Cardiac muscle cell (in vitro differentiated cells and primary cell): ENCODE measurements around the gene KCTD21. TPM values are rescaled to one million over a fixed set of nuclear protein-coding genes. Genes with fewer than 3 reads are reported as not detected.
"Not testable (repeated sequence)": the region's sequence is repeated elsewhere in the genome, so short reads cannot be mapped to it uniquely, and the experiment has no call there.

Source experiments
- DNase-seq, 2 donors: peaks; one replicate each; pipeline versions ENCODE4 v3.0.0 to v3.0.0-alpha.2; 2010 to 2017; ENCODE audit warnings: low read depth in 1 of 2, low spot score in 1 of 2
- H3K27ac ChIP-seq: fragments of 200-600 bp; sonication (generic); 2 replicates; pipeline ENCODE4 v1.5.1; 2016
- H3K27me3 ChIP-seq: fragments of 200-600 bp; sonication (generic); 2 replicates; pipeline ENCODE4 v1.6.0; 2016; ENCODE audit warnings: control low read depth
- H3K36me3 ChIP-seq: fragments of 200-600 bp; sonication (generic); 2 replicates; pipeline ENCODE4 v1.5.1; 2016; ENCODE audit warnings: control low read depth
- H3K4me1 ChIP-seq: fragments of 200-600 bp; sonication (generic); 2 replicates; pipeline ENCODE4 v1.8.1; 2017; ENCODE audit warnings: low read depth, mild to moderate bottlenecking, mixed run types
- H3K4me3 ChIP-seq: fragments of 200-600 bp; sonication (generic); 2 replicates; pipeline ENCODE4 v1.5.1; 2016; ENCODE audit warnings: mild to moderate bottlenecking
- H3K9me3 ChIP-seq: fragments of 200-600 bp; sonication (generic); 2 replicates; pipeline ENCODE4 v1.5.1; 2017; ENCODE audit warnings: low read depth, mild to moderate bottlenecking, control low read depth
- CTCF ChIP-seq: IDR thresholded peaks from 2 replicates; pipeline ENCODE4 v1.5.1; 2012; ENCODE audit warnings: low read depth, mild to moderate bottlenecking, low read length
- polyA plus RNA-seq: library from polyadenylated mRNA; unstranded; fragments of >200 nt; fragmentation: Nextera tagmentation; extraction: Ambion mirVana; gene quantifications from 2 replicates; pipeline ENCODE4 v1.2.1, GENCODE V29; 2016
- total RNA-seq: library from RNA; depleted of rRNA; stranded (reverse); fragments of >200 nt; gene quantifications from 2 replicates; pipeline ENCODE4 v1.2.3, GENCODE V29; 2016

KCTD21 gene
- total and polyA plus RNA-seq, 2 experiments from 2014 or later, result 5.8 to 8.6 TPM

- DNase-seq, result no peak
- peaks cover 16% of the 10 kb centered on the region for H3K36me3 ChIP-seq
These were observed 36.5 kb upstream of the KCTD21 start for GRCh38 chr11:78224906-78225420.

GRCh38 chr11:78224506-78224905 lies 36.1 kb upstream of the KCTD21 start:
- DNase-seq, result no peak
- Histone ChIP-seq H3K27me3 (no peaks in the 10 kb centered on the region), H3K36me3 (peaks cover 21% of the 10 kb centered on the region), H3K9me3 (no peaks in the 10 kb centered on the region), H3K4me3 (no peak overlapping the region), H3K4me1 (no peaks in the 10 kb centered on the region), H3K27ac (no peak overlapping the region)
- no peak for TF ChIP-seq CTCF

More at GRCh38 chr11:78224906-78225420, 36.5 kb upstream of the KCTD21 start:
- Histone ChIP-seq H3K27me3 (no peaks in the 10 kb centered on the region), H3K27ac (no peak overlapping the region), H3K4me3 (no peak overlapping the region), H3K4me1 (no peaks in the 10 kb centered on the region), H3K9me3 (no peaks in the 10 kb centered on the region)
- no peak for TF ChIP-seq CTCF

- Histone ChIP-seq H3K4me3 (no peak overlapping the region), H3K27ac (no peak overlapping the region), H3K9me3 (no peaks in the 10 kb centered on the region), H3K36me3 (peaks cover 27% of the 10 kb centered on the region), H3K4me1 (no peaks in the 10 kb centered on the region), H3K27me3 (no peaks in the 10 kb centered on the region)
- no peak for DNase-seq
- no peak for TF ChIP-seq CTCF
These were observed 35.0 kb upstream of the KCTD21 start for GRCh38 chr11:78223320-78223954.

GRCh38 chr11:78222726-78223125 lies 34.3 kb upstream of the KCTD21 start:
- not testable (repeated sequence) for H3K27ac ChIP-seq, H3K27me3 ChIP-seq, H3K9me3 ChIP-seq, H3K4me3 ChIP-seq, DNase-seq, H3K4me1 ChIP-seq
- peaks cover 27% of the 10 kb centered on the region for H3K36me3 ChIP-seq

- peak in 1 of 2 donors; percentile 16 for DNase-seq
- Histone ChIP-seq H3K9me3 (no peaks in the 10 kb centered on the region), H3K4me1 (no peaks in the 10 kb centered on the region), H3K27ac (no peak overlapping the region), H3K36me3 (peaks cover 27% of the 10 kb centered on the region), H3K4me3 (no peak overlapping the region), H3K27me3 (no peaks in the 10 kb centered on the region)
- TF ChIP-seq CTCF, result no peak
These were observed 33.2 kb upstream of the KCTD21 start for GRCh38 chr11:78221396-78222315.
